ENCODE data around the gene DOCK8.
A peak's percentile ranks its signal among the peaks of the same experiment; 100 is the strongest.

DOCK8 gene

GRCh38 chr9:318646-319045 lies 104.0 kb downstream of the DOCK8 start:
- DNase-seq: no peak

- DNase-seq: no peak
Observed at GRCh38 chr9:324971-325370, 110.3 kb downstream of the DOCK8 start.

- DNase-seq: no peak
Observed at GRCh38 chr9:326667-327066, 112.0 kb downstream of the DOCK8 start.

- no peak for DNase-seq
Observed at GRCh38 chr9:328453-328852, 113.8 kb downstream of the DOCK8 start.

GRCh38 chr9:331197-331596 lies 116.5 kb downstream of the DOCK8 start:
- no peak for DNase-seq

GRCh38 chr9:335373-335772 lies 120.7 kb downstream of the DOCK8 start:
- DNase-seq: no peak

- DNase-seq: no peak
Observed at GRCh38 chr9:336039-336438, 121.4 kb downstream of the DOCK8 start.

GRCh38 chr9:338602-339001 lies 123.9 kb downstream of the DOCK8 start:
- no peak for DNase-seq

- no peak for DNase-seq
Observed at GRCh38 chr9:341634-342421, 127.2 kb downstream of the DOCK8 start.

GRCh38 chr9:343773-344172 lies 129.1 kb downstream of the DOCK8 start:
- DNase-seq: no peak

- no peak for DNase-seq
Observed at GRCh38 chr9:346111-346571, 131.5 kb downstream of the DOCK8 start.

- peak; percentile 1 for DNase-seq
Observed at GRCh38 chr9:347667-348292, 133.1 kb downstream of the DOCK8 start.

- no peak for DNase-seq
Observed at GRCh38 chr9:350384-350783, 135.7 kb downstream of the DOCK8 start.

GRCh38 chr9:351916-352315 lies 137.3 kb downstream of the DOCK8 start:
- DNase-seq: no peak

GRCh38 chr9:353077-353476 lies 138.4 kb downstream of the DOCK8 start:
- no peak for DNase-seq

- no peak for DNase-seq
Observed at GRCh38 chr9:354453-354852, 139.8 kb downstream of the DOCK8 start.

- no peak for DNase-seq
Observed at GRCh38 chr9:357560-357959, 142.9 kb downstream of the DOCK8 start.

GRCh38 chr9:362561-363273 lies 148.1 kb downstream of the DOCK8 start:
- DNase-seq: no peak

GRCh38 chr9:363274-363612 lies 148.6 kb downstream of the DOCK8 start:
- DNase-seq: no peak

- DNase-seq: no peak
Observed at GRCh38 chr9:365436-365835, 150.8 kb downstream of the DOCK8 start.

GRCh38 chr9:366620-367019 lies 152.0 kb downstream of the DOCK8 start:
- no peak for DNase-seq

- DNase-seq: no peak
Observed at GRCh38 chr9:370086-370485, 155.4 kb downstream of the DOCK8 start.

- DNase-seq: no peak
Observed at GRCh38 chr9:371349-371748, 156.7 kb downstream of the DOCK8 start.

- DNase-seq: no peak
Observed at GRCh38 chr9:372128-372527, 157.5 kb downstream of the DOCK8 start.
